Peyer's patch (tissue), 4 donors: ENCODE results near the gene EMILIN3. TPM values are rescaled to one million over a fixed set of nuclear protein-coding genes. Genes with fewer than 3 reads are reported as not detected.
"Not testable (repeated sequence)": the region's sequence is repeated elsewhere in the genome, so short reads cannot be mapped to it uniquely, and the experiment has no call there.

ENCODE experiments used
- DNase-seq, 3 donors: peaks; one replicate each; pipeline ENCODE4 v3.0.0-alpha.2; 2017 to 2019
- H3K27ac ChIP-seq, 4 donors: fragments of 200-600 bp; sonication (generic); one replicate each; pipeline ENCODE4 v1.5.1; 2016 to 2019
- H3K27me3 ChIP-seq, 2 donors: fragments of 200-600 bp; sonication (generic); one replicate each; pipeline ENCODE4 v1.5.1; 2019
- H3K36me3 ChIP-seq, 3 donors: fragments of 200-600 bp; sonication (generic); one replicate each; pipeline ENCODE4 v1.5.1; 2016 to 2019
- H3K4me1 ChIP-seq, 4 donors: fragments of 200-600 bp; sonication (generic); one replicate each; pipeline ENCODE4 v1.5.1; 2016 to 2019
- H3K4me3 ChIP-seq, 4 donors: fragments of 200-600 bp; sonication (generic); 1 replicate in 3 of 4; 2 replicates in 1 of 4; pipeline ENCODE4 v1.5.1; 2016 to 2019; ENCODE audit warnings: mild to moderate bottlenecking in 1 of 4
- H3K9me3 ChIP-seq, 4 donors: fragments of 200-600 bp; sonication (generic); one replicate each; pipeline ENCODE4 v1.5.1; 2016 to 2019; ENCODE audit warnings: mild to moderate bottlenecking in 1 of 4
- POLR2A ChIP-seq, 2 donors: fragments of 450-650 bp; IDR thresholded peaks; one replicate each; pipeline ENCODE4 v1.5.1; 2017; ENCODE audit warnings: antibody characterized with exemption in 2 of 2, mild to moderate bottlenecking in 2 of 2, moderate library complexity in 2 of 2
- total RNA-seq, 4 donors: library from RNA; depleted of rRNA; stranded (reverse); fragments of >200 nt; gene quantifications; one replicate each; pipeline ENCODE4 v1.1.0, GENCODE V29; 2016
- TF ChIP-seq, protein P1 (sequence below), 6 experiments: fragments of 450-650 bp in 4 of 6; fragments of 200-600 bp in 2 of 6; sonication (generic) in 1 of 6; IDR thresholded peaks; one replicate each; pipeline ENCODE4 v1.5.1; 2017 to 2019; ENCODE audit warnings: antibody characterized with exemption in 6 of 6, mild to moderate bottlenecking in 3 of 6, moderate library complexity in 1 of 6

EMILIN3 gene
- total RNA-seq, 4 donors from 2014 or later, result 0.66 TPM; not detected in 3

DNA sequence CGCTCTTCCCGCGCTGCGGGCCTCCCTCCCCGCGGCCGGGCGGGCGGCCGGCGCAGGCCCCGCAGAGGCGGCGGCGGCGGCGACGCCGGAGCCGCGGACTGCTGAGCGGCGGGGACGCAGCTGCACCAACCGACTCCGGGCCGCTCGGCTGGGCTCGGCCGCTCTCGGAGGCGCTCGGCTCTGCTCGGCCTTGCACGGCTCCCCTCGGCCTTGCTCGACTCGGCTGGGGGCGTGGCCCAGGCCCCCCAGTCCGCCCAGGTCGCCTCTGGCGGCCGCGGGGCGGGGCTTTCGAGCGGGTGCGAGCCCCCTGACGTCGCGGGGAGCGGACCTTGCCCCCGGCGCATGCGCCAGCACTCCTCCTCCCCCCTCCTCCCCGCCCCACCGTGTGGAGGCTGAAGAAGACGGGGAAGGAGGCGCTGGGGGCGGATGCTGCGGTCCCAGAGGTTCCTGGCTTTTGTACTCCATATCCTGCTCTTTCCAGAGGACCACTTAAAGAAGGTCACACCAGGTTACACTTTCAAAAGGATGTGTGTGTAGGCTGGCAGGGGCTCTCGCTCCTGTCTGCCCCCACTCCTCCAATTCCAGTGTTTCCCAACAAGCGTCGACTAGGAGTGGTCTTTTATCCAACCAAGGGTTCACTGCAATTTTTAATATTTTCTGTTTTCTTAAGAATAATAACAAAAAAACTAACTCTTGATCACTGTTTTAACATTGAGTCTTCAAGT, 48.9 kb downstream of the EMILIN3 start, which contains the start of gene ZHX3:
TSS of gene ZHX3 (minus strand) at position 186 of the 725 bp plus-strand sequence. CDS start 112,815 bp downstream, outside the sequence.
- no peaks in the 10 kb centered on the region for H3K9me3 ChIP-seq
- peak; percentile 50 to 81 for TF ChIP-seq POLR2A (IDR thresholded peaks at IDR 0.05)
- TF ChIP-seq, protein P1, sequence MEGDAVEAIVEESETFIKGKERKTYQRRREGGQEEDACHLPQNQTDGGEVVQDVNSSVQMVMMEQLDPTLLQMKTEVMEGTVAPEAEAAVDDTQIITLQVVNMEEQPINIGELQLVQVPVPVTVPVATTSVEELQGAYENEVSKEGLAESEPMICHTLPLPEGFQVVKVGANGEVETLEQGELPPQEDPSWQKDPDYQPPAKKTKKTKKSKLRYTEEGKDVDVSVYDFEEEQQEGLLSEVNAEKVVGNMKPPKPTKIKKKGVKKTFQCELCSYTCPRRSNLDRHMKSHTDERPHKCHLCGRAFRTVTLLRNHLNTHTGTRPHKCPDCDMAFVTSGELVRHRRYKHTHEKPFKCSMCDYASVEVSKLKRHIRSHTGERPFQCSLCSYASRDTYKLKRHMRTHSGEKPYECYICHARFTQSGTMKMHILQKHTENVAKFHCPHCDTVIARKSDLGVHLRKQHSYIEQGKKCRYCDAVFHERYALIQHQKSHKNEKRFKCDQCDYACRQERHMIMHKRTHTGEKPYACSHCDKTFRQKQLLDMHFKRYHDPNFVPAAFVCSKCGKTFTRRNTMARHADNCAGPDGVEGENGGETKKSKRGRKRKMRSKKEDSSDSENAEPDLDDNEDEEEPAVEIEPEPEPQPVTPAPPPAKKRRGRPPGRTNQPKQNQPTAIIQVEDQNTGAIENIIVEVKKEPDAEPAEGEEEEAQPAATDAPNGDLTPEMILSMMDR (IDR thresholded peaks at IDR 0.05), result no peak
- H3K4me1 ChIP-seq, result peaks cover 0 to 37% (median 6%) of the 10 kb centered on the region in 4 donors
- peak; percentile 96 to 99 (median 99) for DNase-seq
- H3K36me3 ChIP-seq, result no peaks in the 10 kb centered on the region
- no peaks in the 10 kb centered on the region for H3K27me3 ChIP-seq
- H3K27ac ChIP-seq, result peak within 1 kb of the TSS; percentile 82 to 98 (median 90)
- H3K4me3 ChIP-seq, result peak within 1 kb of the TSS; percentile 72 to 94 (median 85)

DNA sequence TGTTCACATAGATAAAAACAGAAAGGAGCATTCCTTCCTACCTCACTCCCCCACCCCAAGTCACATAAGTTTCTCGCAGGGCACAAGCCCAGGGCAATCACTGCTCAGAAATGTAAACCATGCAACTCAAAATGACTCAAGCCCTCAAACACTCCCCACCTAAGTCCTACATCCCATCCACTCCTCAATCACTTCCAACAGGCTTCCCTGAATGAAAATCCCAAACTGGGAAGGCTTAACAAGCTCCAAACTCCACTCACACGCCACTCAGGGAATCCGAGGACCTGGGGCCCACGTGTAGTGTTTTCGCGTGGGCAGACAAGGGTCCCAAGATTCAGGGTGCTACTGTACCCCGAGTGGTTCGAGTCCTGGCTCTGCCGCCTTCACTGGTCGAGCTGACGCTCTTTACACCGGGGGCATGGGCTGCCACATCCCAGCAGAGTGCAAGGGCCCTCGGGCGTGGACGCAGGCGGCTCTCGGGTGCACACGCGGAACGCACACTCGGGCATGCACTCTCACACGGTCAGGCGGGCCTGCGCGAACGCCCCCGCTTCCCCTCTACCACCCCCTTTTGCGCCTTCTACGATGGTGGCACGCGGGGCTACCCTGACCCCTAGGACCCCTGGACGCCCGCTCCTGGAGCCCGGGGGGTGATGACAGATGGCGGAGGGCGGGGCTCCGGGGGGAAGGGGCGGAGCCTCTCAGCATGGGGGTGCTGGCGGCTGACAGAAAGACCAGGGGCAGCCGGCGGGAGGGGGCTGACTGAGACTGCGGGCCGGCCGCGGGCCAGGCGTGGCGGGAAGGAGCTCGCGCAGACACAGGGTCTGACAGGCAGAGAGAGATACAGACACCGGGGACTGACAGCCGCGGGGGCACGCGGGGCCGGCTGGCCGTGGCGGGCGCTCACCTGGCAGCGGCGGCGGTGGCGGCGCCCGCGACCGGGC, 49.7 kb downstream of the EMILIN3 start:
- no peaks in the 10 kb centered on the region for H3K36me3 ChIP-seq
- H3K27ac ChIP-seq, result peak overlapping the region; percentile 82 to 98 (median 90)
- no peaks in the 10 kb centered on the region for H3K27me3 ChIP-seq
- H3K4me1 ChIP-seq, result peaks cover 0 to 29% (median 6%) of the 10 kb centered on the region in 4 donors
- no peak for TF ChIP-seq POLR2A (IDR thresholded peaks at IDR 0.05)
- TF ChIP-seq, protein P1 (IDR thresholded peaks at IDR 0.05), result no peak
- H3K9me3 ChIP-seq, result no peaks in the 10 kb centered on the region
- peak; percentile 85 to 92 (median 89) for DNase-seq
- peak overlapping the region; percentile 72 to 94 (median 85) for H3K4me3 ChIP-seq

DNA sequence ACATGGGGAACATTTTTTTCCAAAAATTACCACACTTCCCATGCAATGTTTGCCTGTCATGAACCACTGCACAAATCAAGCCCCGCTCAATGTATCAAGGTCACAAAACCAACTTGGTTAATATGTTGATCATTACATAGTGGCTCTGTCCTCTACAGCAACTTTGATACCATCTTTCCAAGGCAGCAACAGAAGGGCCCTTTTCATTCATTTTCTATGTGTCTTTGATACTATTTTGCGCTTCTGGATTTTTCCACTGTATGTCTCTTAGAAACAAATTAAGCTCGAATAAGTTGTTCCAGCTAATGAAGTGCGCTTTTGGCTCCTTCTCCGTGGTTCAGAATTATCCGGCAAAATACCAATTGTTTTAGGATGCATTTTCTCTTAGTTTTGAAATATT, 50.6 kb downstream of the EMILIN3 start:
- H3K4me3 ChIP-seq, result peak overlapping the region in 1 of 4 donors; percentile 90
- H3K9me3 ChIP-seq, result no peaks in the 10 kb centered on the region
- TF ChIP-seq POLR2A (IDR thresholded peaks at IDR 0.05), result no peak
- TF ChIP-seq, protein P1 (IDR thresholded peaks at IDR 0.05), result no peak
- H3K27me3 ChIP-seq, result no peaks in the 10 kb centered on the region
- no peak for DNase-seq
- peaks cover 0 to 29% (median 5%) of the 10 kb centered on the region in 4 donors for H3K4me1 ChIP-seq
- H3K27ac ChIP-seq, result peak overlapping the region in 1 of 4 donors; percentile 98
- H3K36me3 ChIP-seq, result no peaks in the 10 kb centered on the region

DNA sequence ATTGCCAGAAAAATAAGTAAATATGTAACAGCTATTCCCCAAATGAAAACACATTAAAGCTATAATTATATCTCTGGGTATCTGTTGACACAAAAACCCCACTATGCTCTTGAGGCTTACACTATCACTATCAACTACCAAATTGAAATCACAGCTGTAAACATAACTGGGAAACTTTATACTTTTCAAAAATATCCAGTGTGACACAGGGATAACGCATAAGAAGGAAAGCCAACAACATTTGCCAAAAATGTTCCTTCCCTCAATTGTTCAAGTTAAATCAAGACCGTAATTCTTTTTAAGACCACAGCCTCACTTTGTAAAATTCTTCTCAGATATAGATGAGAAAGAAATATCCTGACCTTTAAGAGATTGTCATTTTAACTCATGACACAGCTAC, 52.2 kb downstream of the EMILIN3 start:
- TF ChIP-seq POLR2A (IDR thresholded peaks at IDR 0.05), result no peak
- TF ChIP-seq, protein P1 (IDR thresholded peaks at IDR 0.05), result no peak
- Histone ChIP-seq H3K27ac (no peak overlapping the region), H3K4me3 (no peak overlapping the region), H3K9me3 (no peaks in the 10 kb centered on the region), H3K36me3 (no peaks in the 10 kb centered on the region), H3K4me1 (peaks cover 0 to 34% (median 3%) of the 10 kb centered on the region in 4 donors), H3K27me3 (no peaks in the 10 kb centered on the region)
- DNase-seq, result no peak

DNA sequence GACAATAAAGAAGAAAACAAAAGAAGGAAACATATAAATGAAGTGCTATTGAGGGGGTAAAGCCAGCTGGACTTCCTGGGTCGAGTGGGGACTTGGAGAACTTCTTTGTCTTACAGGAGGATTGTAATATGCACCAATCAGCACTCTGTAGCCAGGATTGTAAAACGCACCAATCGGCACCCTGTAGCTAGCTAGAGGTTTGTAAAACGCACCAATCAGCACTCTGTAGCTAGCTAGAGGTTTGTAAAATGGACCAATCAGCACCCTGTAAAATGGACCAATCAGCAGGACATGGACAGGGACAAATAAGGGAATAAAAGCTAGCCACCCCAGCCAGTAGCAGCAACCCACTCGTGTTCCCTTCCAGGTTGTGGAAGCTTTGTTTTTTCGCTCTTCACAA, 54.6 kb downstream of the EMILIN3 start:
- not testable (repeated sequence) for H3K4me3 ChIP-seq, H3K36me3 ChIP-seq
- peaks cover 0 to 25% (median 2%) of the 10 kb centered on the region in 4 donors for H3K4me1 ChIP-seq

More for the DNA sequence above, 54.6 kb downstream of the EMILIN3 start:
- not testable (repeated sequence) for H3K9me3 ChIP-seq, H3K27ac ChIP-seq, H3K27me3 ChIP-seq, DNase-seq

Other genes with a start within 250 kb of the EMILIN3 start
- gene PLCG1, start 229.3 kb downstream of the EMILIN3 start, total RNA-seq, result 100 to 1,000 TPM in 3 of 4 donors, 10 to 100 TPM in 1; 93.0 to 357 (median 191) TPM
- gene ZHX3, start 49.1 kb downstream of the EMILIN3 start, total RNA-seq, result 10 to 100 TPM; 33.8 to 53.0 (median 39.5) TPM
- 100 to 1,000 TPM in 3 of 4 donors, 10 to 100 TPM in 1; 85.0 to 320 (median 222) TPM for gene LPIN3, start 26.0 kb downstream of the EMILIN3 start, total RNA-seq